Right kidney (tissue), 1 donor: ENCODE measurements around the gene GNPAT.

Experiments used
- DNase-seq: peaks from one replicate; pipeline ENCODE4 v3.0.0-alpha.2; 2016

Gene GNPAT

GRCh38 chr1:231240531-231240882 lies 505 bp upstream of the GNPAT start:
- DNase-seq, result no peak

- DNase-seq, result no peak
Observed at GRCh38 chr1:231241750-231242149, 738 bp downstream of the GNPAT start.

- DNase-seq, result no peak
Observed at GRCh38 chr1:231242516-231243198, 1.6 kb downstream of the GNPAT start.

- no peak for DNase-seq
Observed at GRCh38 chr1:231248778-231249177, 7.8 kb downstream of the GNPAT start.

- no peak for DNase-seq
Observed at GRCh38 chr1:231252336-231252735, 11.3 kb downstream of the GNPAT start.

- DNase-seq, result no peak
Observed at GRCh38 chr1:231260351-231260750, 19.3 kb downstream of the GNPAT start.

GRCh38 chr1:231264642-231265041 lies 23.6 kb downstream of the GNPAT start:
- no peak for DNase-seq

- no peak for DNase-seq
Observed at GRCh38 chr1:231265379-231265778, 24.4 kb downstream of the GNPAT start.

- DNase-seq, result no peak
Observed at GRCh38 chr1:231266811-231267322, 25.9 kb downstream of the GNPAT start.

- no peak for DNase-seq
Observed at GRCh38 chr1:231272173-231272572, 31.2 kb downstream of the GNPAT start.

GRCh38 chr1:231272880-231273279 lies 31.9 kb downstream of the GNPAT start:
- DNase-seq, result no peak

- no peak for DNase-seq
Observed at GRCh38 chr1:231274119-231274825, 33.3 kb downstream of the GNPAT start.

GRCh38 chr1:231278100-231278790 lies 37.2 kb downstream of the GNPAT start:
- no peak for DNase-seq

GRCh38 chr1:231279081-231279480 lies 38.1 kb downstream of the GNPAT start:
- no peak for DNase-seq

- DNase-seq, result no peak
Observed at GRCh38 chr1:231279683-231280082, 38.7 kb downstream of the GNPAT start.

GRCh38 chr1:231284441-231284840 lies 43.4 kb downstream of the GNPAT start:
- DNase-seq, result no peak

GRCh38 chr1:231286603-231287002 lies 45.6 kb downstream of the GNPAT start:
- no peak for DNase-seq

GRCh38 chr1:231295938-231296337 lies 54.9 kb downstream of the GNPAT start:
- no peak for DNase-seq

- no peak for DNase-seq
Observed at GRCh38 chr1:231301990-231302389, 61.0 kb downstream of the GNPAT start.

GRCh38 chr1:231310391-231310934 lies 69.5 kb downstream of the GNPAT start:
- no peak for DNase-seq

GRCh38 chr1:231311720-231312431 lies 70.9 kb downstream of the GNPAT start:
- no peak for DNase-seq

- DNase-seq, result no peak
Observed at GRCh38 chr1:231312432-231312788, 71.4 kb downstream of the GNPAT start.

GRCh38 chr1:231313661-231314060 lies 72.6 kb downstream of the GNPAT start:
- DNase-seq, result no peak
